Measurements from ENCODE around the gene NAA10.

NAA10 gene

DNA sequence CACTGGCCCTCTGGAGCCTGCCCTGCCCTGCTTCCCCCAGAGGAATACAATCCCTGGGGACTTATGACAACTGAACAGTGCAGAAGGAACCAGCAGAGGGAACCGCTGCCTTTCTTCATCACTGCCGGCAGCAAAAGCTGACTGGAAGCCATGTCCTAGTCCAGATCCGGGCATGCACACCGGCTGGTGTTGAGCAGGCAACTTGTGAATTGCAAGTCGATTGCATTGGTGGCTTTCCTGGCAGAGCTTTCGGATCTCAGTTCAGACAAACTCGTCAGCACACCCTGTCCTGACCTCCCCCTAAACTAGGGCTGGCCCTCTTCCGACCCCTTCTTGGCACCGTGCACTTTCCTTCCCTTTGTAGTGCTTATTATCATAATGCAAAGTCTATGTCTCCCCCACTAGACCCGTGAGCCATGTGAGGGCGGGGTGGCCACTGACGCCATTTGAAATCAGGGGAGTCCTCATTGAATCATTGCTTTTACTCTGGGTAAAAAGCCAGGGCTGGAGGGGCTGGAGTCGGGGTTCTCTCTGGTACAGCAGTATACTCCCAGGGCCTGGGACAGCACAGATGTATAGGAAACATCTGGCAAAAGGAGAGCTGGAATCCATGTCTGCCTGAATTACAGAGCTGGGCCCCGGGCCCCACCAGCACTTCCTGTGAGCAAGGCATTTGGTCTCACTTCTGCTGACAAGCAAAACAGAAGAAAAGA, 10.5 kb downstream of the NAA10 start:
- no peak for TF ChIP-seq CTCF (IDR thresholded peaks at IDR 0.05)

GRCh38 chrX:153922932-153923857, 11.6 kb downstream of the NAA10 start:
- TF ChIP-seq CTCF (IDR thresholded peaks at IDR 0.05) = peak; percentile 53

DNA sequence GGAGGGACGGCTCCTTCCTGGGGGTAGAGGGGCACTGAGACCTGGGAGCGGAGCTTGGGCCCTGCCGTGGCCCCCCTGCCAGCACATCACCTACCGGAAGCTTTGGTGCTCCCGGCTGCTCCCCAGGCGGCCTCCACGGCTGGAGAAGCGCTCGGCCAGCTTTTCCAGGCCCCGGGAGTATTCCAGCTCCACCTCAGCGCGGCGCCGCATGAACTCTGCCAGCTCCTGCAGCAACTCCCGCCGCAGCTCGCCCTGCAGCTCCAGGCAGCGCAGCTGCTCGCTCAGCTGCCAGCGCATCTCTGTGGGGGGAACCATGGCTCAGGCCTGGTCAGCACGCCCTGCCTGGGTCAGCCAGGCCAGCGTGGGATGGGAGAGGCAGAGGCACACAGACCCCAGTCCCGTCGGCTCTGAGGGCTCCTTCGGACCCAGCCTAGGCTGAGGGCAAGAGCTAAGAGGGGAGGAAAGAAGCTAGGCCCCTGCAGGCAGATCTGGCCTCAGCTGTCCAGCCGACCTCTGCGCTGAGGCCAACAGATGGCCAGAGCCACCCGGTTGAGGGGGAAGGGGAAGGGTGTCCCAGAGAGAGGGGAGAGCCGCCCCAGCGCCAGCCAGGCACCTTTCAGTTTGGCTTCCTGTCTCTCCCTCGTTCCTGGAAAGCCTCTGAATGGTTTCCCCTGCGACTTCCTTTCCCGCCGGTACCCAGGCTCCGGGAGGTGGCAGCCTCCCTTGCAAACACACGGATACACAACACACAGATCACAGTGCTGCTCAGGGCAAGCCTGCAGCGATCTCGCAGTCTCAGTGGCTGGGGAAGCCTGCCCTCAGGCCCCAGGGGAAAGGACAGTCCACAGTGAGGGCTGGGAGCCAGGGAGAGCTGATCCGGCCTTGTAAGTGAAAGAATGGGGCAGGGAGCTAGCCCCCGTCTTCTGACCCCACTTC, 13.1 kb downstream of the NAA10 start:
- no peak for TF ChIP-seq CTCF (IDR thresholded peaks at IDR 0.05)

DNA sequence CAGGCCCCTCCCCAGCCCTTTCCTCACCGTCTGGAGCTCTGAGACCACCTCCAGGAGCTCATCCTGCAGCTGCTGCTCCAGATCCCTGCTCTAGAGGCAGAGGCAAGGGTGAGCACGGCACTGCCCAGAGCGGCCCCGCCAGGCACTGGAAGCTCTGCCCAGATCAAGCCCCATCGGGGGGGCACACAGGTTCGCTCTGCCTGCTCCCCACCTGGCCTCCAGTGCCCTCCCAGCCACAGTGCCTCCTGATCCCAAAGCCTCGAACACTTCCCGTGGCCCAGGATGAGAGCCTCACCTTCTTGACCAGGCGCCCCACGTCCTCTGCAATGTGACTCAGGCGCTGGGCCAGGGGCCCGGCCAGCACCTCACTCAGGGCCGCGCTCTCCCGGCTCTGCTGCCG, 13.8 kb downstream of the NAA10 start:
- no peak for TF ChIP-seq CTCF (IDR thresholded peaks at IDR 0.05)

DNA sequence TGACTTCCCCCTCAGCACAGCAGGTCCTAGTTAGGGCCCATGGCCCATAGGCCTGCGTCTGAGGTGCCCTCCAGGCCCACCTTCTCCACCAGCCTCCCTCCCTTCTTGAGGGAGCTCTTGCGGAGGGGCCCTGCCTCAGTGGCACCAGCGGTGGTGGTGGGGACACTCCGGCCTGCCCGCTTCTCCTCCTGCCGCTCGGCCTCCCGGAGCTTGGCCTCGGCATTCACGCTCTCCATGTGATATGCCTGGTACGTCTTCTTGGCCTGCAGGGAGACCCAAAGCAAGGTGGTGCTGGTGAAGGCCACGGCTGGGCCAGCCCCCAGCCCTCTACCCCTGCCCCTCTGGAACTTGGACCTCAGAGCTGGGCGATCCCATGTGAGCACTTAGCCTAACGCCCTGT, 14.3 kb downstream of the NAA10 start:
- TF ChIP-seq CTCF (IDR thresholded peaks at IDR 0.05) = no peak

- TF ChIP-seq CTCF (IDR thresholded peaks at IDR 0.05) = no peak
Observed at GRCh38 chrX:153919281-153919680, 15.6 kb downstream of the NAA10 start.

DNA sequence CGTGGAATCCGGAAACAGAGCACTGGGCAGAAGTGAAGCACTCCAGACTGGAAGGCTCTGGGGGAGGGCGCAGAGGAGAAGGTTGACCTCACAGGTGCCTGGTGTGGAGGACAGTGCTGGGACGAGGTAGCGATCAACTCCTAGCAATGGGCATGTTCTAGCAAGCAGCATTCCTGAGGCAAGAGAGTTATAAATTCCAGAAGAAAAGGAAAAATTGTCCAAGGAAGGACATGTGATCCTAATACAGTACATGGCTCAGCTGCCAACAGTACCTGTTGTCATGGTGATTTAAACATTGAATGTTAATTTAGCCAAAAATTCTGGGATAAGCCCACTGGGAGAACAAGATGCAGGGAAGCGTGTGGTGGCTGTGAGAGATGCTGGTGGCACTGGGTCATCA, 17.0 kb downstream of the NAA10 start:
- no peak for TF ChIP-seq CTCF (IDR thresholded peaks at IDR 0.05)

Measured in LNCAP (cell line).